ENCODE results near the gene PTCD2.

GRCh38 chr5:72400950-72401349 is 80.8 kb downstream of the PTCD2 start:
- TF ChIP-seq POLR2AphosphoS5 (IDR thresholded peaks at IDR 0.05) (no peak), CTCF (IDR thresholded peaks at IDR 0.05) (no peak), POLR2A (IDR thresholded peaks at IDR 0.05; ENCODE audit: low read depth) (no peak), EP300 (IDR thresholded peaks at IDR 0.05) (no peak)

Data from esophagus muscularis mucosa (tissue), 4 donors.